ENCODE results near the gene SLC45A1. TPM values are rescaled to one million over a fixed set of nuclear protein-coding genes. Genes with fewer than 3 reads are reported as not detected.

The SLC45A1 gene
- total RNA-seq, 1 donor from 2014 or later = 8.6 TPM

DNA sequence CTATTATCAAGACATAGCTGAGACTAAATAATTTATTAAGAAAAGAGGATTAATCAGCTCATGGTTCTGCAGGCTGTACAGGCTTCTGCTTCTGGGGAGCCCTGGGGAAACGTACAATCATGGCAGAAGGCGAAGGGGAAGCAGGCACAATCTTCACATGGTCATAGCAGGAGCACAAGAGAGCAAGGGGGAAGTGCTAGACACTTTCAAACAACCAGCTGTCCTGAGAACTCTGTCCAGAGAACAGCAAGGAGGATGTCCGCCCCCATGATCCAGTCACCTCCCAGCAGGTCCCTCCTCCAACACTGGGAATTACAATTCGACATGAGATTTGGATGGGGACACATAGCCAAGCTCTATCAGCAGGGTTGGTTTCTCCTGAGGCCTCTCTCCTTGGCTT, 10.3 kb upstream of the SLC45A1 start:
- DNase-seq (ENCODE audit: low spot score in 2 of 2) (no peak), FAIRE-seq (no peak)

DNA sequence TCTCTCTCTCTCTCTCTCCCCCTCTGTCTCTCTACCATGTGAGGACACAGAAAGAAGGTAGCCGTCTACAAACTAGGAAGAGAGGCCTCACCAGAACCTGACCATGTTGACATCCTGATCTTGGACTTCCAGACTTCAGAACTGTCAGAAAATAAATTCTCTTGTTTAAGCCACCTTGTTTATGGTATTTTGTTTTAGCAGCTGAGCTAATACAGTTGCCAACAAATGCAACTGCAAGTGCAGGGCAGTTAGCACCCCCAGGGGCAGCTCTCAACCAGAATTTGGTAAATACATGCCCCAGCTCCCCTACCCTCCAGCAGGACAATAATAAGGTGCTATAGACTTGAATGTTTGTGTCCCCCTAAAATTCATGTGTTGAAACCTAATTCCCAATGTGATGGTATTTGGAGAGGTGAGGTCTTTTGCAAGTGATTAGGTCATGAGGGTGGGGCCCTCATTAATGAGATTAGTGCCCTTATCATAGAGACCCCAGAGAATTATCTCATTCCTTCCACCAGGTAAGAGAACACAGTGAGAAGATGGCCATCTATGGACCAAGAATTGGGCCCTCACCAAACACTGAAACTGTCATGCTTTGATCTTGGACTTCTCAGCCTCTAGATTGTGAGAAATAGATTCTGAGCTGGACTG, 6.7 kb upstream of the SLC45A1 start:
- FAIRE-seq = no peak
- no peak for DNase-seq (ENCODE audit: low spot score in 2 of 2)

DNA sequence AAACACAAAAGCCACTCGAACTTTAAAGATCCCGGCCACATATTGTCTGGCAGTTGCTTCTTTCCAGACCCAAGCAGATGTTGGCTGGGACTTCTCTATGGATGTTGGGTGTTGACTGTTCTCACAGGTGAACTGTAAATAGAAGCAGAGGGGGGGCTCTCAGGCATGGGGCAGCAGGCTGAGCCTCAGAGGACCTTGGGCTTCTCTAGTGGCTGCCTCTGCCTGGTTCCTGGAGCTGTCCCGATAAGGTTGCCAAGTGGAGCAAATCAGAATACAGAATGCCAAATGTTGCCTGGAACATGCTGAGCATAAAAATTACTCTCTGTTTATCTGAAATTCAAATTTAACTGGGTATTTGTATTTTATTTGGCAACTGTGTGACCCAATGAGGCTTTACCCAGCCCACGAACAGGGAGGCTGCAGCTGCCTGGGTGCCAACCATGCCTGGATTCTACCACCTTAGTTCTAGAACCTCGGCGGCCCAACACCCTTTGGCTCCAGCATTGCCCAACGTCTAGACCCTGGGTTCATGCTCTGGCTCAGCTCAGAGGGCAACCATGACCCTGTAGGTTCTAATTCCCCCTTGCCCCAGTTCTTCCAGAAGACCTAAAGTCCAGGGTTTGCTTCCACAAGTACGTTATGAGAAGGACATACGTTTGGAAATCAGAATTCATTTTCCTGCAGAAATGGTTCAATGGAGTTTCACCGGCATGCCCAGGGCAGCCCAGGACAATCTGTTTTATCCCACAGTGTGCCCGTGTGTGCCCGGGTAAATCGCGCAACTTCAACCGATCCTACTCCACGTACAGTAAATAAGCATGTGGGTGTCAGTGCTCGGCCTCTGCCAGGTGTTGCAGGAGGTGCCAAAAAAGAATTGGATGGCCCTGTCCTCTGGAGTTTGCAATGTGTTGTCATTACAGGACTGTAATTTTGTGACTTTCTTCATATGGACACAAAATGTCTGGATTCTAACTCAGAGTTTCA, 5.4 kb upstream of the SLC45A1 start:
- DNase-seq (ENCODE audit: low spot score in 2 of 2) (no peak), FAIRE-seq (no peak)

GRCh38 chr1:8313231-8313630, 4.7 kb upstream of the SLC45A1 start:
- FAIRE-seq = no peak

DNA sequence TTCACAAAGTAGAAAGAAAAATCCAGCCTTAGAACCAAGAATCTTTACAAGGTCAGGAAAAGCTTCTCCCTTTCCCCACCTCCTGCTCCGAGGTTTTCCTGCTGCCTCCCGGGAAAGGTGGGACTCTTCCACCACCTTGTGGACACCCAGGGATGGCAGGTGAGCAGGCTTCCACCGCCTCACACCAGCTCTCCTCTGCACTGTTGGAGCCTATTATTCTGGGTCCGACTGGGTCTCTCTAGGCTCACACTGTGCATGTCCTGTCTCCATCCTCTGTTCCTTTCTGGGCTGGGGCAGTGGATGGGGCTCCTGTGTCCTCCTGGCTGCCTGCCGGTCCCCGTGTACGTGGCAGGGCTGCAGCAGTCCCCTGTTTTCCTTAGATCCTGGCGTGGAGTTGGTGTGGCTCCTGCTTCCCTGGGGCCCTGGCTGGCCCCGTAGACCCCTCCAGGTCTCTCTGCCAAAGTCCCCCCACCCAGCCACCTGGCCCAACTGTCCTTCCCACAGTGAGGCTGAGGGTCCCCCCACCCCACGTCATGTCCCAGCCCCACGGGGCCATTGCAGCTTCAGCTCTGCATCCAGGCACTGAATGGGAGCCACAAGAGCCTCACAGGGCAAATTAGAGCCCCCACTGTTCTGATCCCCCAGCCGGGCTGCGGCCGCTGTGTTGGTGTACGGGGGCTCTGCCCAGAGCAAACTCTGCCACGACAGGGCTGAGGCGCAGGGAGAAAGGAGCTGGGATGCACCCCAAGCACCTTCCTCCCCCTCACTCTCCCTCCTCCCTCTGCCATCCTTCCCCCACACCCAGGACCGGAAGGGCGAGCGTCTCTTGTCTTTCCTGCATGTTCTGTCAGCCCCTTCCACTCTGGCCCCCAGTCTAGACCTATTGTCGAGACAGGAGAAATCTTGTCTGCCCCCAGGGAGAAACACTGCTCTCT, 3.3 kb upstream of the SLC45A1 start:
- FAIRE-seq (no peak), DNase-seq (ENCODE audit: low spot score in 2 of 2) (peak; percentile 57 to 79)

More at GRCh38 chr1:8313231-8313630, 4.7 kb upstream of the SLC45A1 start:
- no peak for DNase-seq (ENCODE audit: low spot score in 2 of 2)

DNA sequence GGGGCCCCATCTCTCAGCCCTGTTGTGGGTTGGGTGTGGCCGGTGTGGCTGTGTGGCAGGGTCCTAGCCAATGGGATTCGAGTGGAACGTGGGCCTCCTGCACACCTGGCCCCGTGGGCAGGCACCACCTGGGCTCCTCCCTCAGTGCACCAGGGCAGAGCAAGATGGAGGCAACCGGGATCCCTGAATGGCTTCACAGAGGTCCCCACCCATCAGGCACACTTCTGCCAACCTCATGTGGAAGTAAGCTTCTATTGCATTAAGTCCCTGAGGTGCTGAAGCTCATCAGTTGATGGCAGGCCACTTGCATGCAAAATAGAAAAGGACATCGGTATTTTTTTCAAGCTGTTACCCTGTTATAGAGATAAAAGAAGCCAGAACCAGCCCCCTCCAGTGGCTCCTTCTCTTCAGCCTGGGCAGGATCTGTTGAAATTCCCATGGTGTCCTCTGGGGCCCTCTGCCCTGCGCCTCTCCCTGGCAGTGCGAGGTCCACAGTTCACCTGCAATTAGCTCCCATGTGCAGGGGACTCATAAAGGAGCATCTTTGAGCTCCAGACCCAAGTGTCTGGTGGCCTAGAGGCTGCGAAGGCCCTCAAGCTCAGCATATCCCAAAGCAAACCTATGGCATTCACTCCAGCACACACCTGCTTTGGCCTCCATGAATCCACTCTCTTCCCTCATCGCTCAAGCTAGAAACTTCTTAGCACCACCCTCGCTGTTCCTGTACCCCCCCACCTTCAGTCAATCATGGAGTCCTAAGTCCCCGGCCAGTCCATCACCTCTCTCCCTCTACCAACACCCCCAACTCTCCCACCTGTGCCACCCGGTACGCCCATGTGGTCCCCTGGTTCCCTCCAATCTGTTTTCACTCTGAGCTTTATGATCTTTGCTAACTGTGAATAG, 2.1 kb upstream of the SLC45A1 start:
- no peak for FAIRE-seq
- DNase-seq (ENCODE audit: low spot score in 2 of 2) = no peak

GRCh38 chr1:8318436-8318835, 522 bp downstream of the SLC45A1 start:
- FAIRE-seq (no peak), DNase-seq (ENCODE audit: low spot score in 2 of 2) (no peak)

GRCh38 chr1:8321612-8322011, 3.7 kb downstream of the SLC45A1 start:
- FAIRE-seq (no peak), DNase-seq (ENCODE audit: low spot score in 2 of 2) (no peak)

GRCh38 chr1:8323706-8324105, 5.8 kb downstream of the SLC45A1 start:
- FAIRE-seq (no peak), DNase-seq (ENCODE audit: low spot score in 2 of 2) (no peak)

DNA sequence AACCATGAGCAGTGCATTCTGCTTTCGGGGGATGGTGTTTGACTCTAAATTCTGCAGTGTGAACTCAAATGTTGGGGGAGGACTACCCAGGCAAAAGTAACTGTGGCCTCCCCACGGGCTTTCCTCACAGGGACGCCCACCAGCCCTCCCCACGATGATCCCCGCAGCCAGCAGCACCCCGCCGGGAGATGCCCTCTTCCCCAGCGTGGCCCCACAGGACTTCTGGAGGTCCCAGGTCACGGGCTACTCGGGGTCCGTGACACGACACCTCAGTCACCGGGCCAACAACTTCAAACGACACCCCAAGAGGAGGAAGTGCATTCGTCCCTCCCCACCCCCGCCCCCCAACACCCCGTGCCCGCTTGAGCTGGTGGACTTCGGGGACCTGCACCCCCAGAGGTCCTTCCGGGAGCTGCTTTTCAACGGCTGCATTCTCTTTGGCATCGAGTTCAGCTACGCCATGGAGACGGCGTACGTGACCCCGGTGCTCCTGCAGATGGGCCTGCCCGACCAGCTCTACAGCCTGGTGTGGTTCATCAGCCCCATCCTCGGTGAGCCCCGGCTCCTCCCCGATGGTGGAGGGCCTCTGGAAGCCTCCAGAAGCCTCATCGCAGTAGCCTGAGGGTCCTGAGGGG, 6.4 kb downstream of the SLC45A1 start:
- FAIRE-seq (no peak), DNase-seq (ENCODE audit: low spot score in 2 of 2) (no peak)

DNA sequence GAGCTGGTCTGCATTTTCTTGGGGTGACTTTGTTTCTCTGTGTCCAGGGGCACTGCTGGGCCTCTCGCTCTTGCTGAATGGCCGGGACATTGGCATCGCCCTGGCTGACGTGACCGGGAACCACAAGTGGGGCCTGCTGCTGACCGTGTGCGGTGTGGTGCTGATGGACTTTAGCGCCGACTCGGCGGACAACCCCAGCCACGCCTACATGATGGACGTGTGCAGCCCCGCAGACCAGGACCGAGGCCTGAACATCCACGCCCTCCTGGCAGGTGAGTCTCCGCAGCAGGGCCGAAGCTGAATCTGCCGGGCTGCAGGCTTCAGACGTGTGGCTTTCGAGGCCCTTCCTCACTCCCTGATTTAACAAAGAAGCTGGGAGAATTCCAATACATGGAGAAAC, 7.9 kb downstream of the SLC45A1 start:
- DNase-seq (ENCODE audit: low spot score in 2 of 2) = no peak
- FAIRE-seq = no peak

GRCh38 chr1:8326265-8326664, 8.4 kb downstream of the SLC45A1 start:
- FAIRE-seq (no peak), DNase-seq (ENCODE audit: low spot score in 2 of 2) (no peak)

DNA sequence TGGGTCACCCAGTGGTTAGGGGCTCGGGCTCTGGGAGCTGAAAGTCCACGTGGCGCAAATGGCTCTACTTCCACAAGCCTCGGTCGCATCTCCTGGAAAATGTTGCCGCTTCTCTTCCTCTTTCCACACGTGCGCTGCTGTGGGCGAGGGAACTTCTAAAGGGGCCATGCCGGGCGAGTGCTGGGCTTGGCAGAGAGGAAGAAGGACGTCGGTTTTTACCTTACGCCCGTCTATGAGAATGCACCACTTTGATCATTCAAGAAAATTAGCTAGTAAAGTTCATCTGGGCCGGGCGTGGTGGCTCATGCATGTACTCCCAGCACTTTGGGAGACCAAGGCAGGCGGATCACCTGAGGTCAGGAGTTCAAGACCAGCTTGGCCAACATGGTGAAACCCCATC, 10.4 kb downstream of the SLC45A1 start:
- no peak for DNase-seq (ENCODE audit: low spot score in 2 of 2)
- no peak for FAIRE-seq

DNA sequence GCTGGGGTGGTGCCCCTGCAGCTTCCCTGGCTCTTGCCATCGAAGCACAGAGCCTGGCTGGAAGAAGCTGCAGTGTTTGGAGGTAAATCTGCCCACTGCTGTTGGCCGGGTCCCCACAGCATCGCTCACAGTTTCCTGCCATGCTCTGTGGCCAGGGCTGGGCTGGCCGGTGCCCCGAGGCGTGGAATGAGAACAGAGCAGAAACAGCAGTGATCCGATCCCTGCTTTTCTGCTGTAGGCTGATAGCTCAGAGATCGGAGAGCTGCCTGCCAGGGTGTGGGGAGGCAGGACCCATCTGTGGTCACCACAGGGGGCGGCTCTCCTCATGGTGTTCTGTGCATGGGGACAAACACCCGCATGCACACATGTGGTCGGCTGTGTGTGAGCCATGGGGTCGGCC, 11.5 kb downstream of the SLC45A1 start:
- DNase-seq (ENCODE audit: low spot score in 2 of 2) = no peak
- FAIRE-seq = no peak

GRCh38 chr1:8329858-8330257, 11.9 kb downstream of the SLC45A1 start:
- DNase-seq (ENCODE audit: low spot score in 2 of 2) = no peak
- FAIRE-seq = no peak

DNA sequence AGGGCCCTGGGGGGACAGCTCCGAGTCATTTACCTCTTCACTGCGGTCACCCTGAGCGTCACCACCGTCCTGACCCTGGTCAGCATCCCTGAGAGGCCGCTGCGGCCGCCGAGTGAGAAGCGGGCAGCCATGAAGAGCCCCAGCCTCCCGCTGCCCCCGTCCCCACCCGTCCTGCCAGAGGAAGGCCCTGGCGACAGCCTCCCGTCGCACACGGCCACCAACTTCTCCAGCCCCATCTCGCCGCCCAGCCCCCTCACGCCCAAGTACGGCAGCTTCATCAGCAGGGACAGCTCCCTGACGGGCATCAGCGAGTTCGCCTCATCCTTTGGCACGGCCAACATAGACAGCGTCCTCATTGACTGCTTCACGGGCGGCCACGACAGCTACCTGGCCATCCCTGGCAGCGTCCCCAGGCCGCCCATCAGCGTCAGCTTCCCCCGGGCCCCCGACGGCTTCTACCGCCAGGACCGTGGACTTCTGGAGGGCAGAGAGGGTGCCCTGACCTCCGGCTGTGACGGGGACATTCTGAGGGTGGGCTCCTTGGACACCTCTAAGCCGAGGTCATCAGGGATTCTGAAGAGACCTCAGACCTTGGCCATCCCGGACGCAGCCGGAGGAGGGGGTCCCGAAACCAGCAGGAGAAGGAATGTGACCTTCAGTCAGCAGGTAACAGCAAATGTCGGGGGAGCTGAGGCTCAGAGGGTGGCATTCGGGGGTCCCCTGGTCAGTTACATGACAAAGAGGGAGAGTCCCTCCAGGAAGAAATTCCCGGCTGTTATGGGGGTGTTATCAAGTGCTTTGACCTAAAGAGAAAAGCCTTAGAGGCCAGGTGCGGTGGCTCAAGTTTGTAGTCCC, 12.6 kb downstream of the SLC45A1 start:
- no peak for DNase-seq (ENCODE audit: low spot score in 2 of 2)
- FAIRE-seq = no peak

DNA sequence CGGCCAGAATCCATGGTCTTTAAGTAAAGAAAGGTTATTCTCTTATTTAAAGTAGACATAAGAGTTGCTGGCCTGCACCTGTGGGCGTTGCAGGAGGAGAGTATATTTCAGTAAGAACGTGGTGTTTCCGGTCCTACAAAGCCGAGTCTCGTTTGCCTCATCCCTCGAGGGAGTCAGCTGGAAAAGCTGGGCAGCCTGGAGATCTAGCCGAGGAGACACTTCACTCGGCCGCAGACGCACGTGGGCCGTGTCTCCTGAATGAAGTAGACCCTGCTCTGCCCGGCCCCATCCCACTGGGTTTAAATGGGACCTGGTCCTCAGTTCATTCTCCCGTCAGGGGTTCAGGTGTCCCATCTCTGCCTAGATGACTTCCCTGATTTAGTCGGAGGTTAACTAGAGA, 14.9 kb downstream of the SLC45A1 start:
- FAIRE-seq (no peak), DNase-seq (ENCODE audit: low spot score in 2 of 2) (no peak)

GRCh38 chr1:8333246-8333987, 15.5 kb downstream of the SLC45A1 start:
- FAIRE-seq = no peak
- DNase-seq (ENCODE audit: low spot score in 2 of 2) = no peak
